G401.6 (cell line): ENCODE measurements around the gene B4GALT6.

Experiments used
- FAIRE-seq: peaks from 2 replicates; lab custom pipeline; 2012; peaks lifted over from hg19 to GRCh38; lab: Jason Lieb, UNC

The B4GALT6 gene

DNA sequence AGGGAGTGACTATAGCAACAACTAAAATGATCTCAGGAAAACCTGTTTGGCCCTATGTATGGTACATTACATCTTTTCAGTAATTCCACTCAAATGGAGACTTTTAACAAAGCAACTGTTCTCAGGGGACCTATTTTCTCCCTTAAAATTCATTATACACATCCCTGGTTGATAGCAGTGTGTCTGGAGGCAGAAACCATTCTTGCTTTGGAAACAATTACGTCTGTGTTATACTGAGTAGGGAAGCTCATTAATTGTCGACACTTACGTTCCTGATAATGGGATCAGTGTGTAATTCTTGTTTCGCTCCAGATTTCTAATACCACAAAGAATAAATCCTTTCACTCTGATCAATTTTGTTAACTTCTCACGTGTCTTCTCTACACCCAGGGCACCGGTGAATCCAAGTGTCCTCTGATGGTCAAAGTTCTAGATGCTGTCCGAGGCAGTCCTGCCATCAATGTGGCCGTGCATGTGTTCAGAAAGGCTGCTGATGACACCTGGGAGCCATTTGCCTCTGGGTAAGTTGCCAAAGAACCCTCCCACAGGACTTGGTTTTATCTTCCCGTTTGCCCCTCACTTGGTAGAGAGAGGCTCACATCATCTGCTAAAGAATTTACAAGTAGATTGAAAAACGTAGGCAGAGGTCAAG is 91.7 kb downstream of the B4GALT6 start:
- FAIRE-seq, result no peak

DNA sequence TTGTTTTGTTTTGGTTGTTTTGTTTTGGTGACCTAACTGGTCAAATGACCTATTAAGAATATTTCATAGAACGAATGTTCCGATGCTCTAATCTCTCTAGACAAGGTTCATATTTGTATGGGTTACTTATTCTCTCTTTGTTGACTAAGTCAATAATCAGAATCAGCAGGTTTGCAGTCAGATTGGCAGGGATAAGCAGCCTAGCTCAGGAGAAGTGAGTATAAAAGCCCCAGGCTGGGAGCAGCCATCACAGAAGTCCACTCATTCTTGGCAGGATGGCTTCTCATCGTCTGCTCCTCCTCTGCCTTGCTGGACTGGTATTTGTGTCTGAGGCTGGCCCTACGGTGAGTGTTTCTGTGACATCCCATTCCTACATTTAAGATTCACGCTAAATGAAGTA is 92.8 kb downstream of the B4GALT6 start, which contains the start of gene TTR:
Gene TTR, plus strand, starts transcription at position 250 of the 400 bp plus-strand sequence. Its CDS starts 26 bp downstream, at position 276.
- FAIRE-seq, result no peak

DNA sequence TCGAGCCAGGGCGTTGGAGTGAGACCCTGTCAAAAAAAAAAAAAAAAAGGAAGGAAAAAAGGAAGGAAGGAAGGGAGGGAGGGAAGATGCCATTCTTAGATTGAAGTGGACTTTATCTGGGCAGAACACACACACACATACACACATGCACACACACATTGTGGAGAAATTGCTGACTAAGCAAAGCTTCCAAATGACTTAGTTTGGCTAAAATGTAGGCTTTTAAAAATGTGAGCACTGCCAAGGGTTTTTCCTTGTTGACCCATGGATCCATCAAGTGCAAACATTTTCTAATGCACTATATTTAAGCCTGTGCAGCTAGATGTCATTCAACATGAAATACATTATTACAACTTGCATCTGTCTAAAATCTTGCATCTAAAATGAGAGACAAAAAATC is 93.3 kb downstream of the B4GALT6 start:
- no peak for FAIRE-seq

DNA sequence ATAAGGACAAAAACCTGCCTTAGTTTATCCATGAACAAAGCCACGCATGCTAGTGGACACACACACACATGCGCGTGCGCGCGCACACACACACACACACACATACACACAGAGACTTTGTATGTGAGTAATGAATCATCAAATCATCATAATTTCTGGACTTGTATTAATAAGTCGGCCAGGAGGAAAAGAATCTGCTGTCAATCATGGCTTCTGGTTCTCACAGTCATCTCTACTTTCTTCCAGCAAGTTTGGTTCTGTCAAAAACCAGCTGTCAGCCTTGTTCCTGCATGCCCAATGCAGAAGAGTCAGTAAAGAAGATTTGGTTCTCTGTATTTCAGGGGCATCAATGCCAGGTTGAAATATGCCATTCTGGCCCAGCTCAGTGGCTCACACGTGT is 93.8 kb downstream of the B4GALT6 start:
- no peak for FAIRE-seq

DNA sequence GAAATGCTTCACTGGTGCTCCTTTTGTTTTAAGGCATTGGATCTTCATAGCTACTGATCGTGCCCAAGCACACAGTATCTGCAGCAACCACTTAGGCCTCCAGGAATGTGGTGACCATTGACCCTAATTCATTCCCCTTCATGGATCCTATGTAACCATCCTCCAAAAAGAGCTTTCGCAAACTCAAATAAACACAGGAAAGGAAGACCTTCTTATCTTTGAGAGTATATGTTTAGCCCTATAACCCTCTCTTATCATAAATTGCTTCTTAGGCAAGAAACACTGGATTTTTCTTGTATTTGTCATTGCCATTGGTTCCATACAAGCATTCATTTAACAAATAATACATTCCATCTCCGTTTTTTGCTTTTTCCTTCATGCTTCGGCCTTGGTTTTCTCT is 96.9 kb downstream of the B4GALT6 start:
- FAIRE-seq, result no peak

DNA sequence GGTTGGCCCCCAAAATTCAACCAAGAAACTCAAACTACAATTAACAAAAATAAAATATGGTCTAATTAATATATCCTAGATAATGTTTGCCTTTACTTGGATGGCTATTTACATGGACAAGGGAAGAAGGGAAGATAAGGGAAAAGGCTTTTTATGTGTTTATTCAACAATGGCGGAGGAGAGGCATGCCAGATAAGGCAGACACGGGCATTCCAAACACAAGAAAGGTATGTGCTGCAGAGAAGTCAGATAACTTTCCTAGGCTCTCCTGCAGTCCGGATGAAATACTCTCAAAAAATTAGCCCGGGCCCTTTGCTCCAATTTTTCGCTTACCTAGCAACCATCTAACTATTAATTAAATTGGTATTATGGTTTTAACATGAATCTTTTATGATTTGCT is 97.8 kb downstream of the B4GALT6 start:
- no peak for FAIRE-seq

DNA sequence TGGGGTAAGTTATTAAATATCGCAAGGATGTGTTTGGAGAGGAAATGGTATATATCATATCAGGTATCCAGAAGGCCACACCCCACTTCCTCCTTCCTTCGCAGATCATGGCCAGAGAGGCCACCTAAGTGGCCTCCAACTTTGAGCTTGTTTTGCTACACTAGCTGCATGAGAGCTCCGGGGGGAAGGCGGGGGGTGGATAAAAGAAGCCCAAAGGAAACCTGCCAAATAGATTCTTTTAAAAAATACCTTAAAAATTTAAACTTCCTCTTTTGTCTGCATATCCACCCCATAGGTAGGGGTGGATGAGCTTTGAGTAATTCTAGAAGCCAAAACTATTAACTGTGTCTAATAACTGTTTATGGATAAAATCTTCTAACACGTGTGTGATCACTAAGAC is 98.4 kb downstream of the B4GALT6 start:
- no peak for FAIRE-seq

DNA sequence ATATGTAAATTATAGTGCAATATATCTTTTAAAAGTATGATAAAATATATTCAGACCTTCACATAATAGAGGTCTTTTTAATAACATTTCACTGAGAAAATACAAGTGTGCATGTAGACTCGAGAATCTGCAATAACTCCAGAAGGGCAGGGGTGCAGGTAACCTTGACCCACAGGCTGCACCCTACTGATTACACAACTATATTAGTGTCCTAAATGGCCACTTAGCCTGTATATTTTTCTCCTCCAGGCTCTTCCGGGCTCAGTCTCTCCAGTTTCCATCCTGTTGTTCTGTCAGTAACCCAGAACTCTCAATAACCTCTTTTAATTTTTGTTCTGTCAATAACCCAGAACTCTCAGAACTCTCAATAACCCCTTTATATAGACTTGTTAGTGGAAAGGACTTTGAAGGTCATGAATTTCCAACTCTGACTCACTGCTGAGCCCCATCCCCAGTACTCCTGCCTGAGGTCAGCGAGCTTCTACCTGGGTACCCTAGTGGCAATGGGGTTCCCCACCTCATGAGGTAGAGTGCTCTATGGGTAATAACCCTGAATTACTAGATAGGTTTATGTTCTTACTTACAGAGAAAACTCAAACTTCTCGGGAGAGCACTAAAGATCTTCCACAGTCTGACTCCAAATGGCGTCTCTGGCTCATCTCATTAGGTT is 101.1 kb downstream of the B4GALT6 start:
- FAIRE-seq, result no peak

DNA sequence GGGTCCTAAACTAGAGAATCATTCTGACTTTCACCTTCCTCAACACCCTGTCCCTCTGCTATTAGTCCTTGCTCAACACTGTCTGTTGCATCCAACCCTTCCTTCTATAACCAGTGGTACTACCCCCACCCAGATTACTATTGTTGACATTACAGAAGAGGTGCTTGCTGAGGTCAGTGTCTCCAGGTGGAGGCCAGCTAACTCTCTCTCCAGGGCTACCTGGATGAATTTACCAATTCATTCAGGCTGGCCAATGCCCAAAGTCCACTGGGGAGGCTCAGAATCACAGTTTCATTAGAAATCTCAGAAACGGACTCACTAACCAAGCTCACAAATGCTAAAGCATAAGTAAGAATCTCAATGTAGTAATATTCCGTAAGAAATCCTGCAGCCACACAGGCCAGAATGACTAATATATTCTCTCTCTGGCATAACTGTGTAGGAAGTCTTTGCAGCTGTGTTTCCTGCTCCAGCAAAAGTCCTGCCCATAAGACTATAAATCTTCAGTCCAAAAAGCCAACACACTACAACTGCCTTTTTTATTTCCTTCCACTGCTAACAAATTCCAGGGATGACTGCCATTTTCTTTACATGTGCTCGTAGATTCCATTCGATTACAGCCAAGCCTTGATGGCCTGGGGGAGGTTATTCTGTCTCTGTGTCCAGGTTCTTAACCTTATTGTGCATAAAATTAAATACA is 102.7 kb downstream of the B4GALT6 start:
- no peak for FAIRE-seq

DNA sequence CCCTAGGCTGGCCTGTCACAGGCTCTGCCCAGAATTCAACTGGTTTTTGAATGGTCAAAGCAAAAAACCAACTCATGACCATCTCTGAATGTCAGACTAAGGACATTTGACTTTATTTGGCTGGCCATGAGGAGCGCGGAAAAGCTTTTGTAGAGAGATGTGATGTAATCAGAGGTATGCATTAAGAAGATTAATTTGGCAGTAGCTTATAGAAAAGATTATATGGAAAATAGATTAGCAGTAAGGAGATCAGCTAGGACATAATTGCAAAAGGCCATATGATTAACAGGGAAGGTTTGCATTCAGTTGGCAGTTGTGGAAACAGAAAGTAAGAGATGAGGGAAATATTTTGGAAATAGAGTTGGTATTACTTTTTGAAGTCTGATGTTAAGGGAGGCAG is 105.0 kb downstream of the B4GALT6 start:
- FAIRE-seq, result no peak

DNA sequence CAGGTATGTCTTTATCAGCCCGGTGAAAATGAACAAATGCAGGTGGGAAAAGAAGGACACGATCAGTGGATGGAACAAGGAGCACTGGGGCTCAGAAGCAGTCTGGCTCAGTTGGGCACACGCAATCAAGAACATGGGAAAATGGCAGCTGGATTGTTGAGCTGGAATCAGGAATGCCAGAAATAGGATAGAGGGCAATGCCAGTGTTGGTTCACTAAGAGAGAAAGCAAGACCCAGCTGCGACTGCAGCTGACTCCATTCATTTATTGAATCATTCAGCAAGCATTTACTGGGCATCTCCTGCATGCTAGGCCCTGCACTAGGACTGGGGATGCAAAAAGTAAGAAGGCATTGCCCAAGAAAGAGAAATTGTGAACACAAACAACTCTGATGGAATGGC is 106.3 kb downstream of the B4GALT6 start:
- FAIRE-seq, result no peak

DNA sequence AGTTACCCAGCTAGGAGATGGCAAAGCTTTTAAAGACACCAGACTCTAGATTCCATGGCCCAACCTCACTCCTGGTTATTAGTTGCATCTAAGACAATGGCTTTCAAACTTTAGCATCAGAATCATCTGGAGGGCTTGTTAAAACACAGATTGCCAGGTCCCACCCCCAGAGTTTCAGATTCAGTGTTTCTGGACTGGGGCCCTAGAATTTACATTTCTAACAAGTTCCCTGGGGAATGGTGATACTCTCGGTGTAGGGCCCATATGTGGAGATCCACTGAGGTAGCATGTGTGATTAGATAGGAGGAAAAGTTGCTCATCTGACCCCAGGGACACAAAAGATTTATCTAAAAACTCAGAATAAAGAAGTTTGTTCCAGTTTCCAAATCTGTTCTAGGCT is 107.2 kb downstream of the B4GALT6 start:
- FAIRE-seq, result no peak

DNA sequence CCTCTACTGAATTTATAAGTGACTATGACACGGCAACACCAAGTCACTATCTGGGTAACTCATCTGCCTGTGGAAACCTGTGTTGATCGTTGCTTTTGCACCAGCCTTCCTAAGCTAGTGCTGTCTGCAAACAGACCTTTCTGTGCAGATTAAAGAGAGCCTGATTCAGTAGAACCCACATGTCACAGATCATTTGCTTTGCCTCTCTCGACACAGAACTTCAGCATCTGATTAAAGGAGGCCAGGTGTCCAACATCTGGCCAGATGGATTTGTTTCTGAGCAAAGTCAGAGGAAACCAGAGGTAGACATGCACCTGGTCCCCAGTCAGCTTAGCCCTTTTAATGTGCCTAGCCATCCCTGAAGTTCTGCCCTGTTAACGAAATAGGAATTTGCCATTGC is 107.7 kb downstream of the B4GALT6 start:
- no peak for FAIRE-seq

DNA sequence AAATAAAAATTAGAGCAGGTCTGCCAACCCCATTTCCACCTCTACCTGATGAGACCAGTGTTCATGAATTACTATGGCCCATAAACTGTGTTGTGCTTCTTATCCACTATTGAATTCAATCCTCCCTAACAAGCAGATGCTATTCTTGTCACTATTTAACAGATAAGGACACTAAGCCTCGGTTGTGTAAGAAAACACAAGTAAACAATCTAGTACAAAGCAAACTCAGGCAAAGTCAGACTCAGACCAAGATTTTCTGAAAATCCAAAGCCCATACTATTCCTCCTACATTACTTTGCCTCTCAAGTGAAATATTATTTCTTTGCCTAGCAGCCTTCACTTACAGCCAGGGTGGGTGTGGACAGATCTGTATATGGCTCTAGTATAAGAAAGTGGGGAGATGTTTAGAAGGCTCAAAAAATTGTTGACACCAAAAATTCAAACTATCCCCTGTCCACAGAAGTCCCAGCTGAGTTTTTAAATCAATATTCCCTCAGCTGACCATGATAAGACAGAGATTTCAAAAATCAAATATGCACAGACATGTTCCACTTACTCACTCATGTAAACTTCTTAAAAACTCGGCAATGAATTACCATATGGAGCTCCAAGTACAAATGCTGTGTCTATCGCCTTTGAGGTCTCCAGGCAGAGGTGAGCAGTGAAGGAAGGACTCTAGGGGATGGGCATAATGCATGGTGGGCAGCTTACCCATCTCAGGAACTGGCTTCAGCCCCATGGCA is 108.7 kb downstream of the B4GALT6 start:
- FAIRE-seq, result no peak

DNA sequence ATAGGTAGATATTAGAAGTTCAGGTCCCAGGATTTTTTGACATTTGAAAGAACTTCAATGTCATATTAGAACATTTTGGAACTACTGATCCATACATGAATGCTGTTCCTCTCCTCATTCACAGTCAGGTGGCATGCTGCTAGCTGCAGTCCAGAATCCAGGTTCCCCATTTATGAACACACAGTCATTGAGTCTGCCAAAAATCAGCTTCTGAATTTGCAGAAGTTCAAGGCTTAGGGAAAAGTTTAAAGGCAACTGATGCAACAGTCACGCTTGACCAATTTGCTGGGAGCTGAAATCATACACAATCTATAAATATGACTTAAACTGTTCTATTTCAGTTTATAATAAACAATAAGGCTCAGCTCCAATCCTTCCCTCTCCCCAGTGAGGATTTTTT is 110.0 kb downstream of the B4GALT6 start:
- FAIRE-seq, result no peak
